NCI-H1694 (cell line): ENCODE data around the gene PRKAG1.
"Not testable (repeated sequence)": the region's sequence is repeated elsewhere in the genome, so short reads cannot be mapped to it uniquely, and the experiment has no call there.

Experiments
- DNase-seq: peaks from one replicate; lab custom pipeline; 2025; lab: John Stamatoyannopoulos, UW

The PRKAG1 gene

GRCh38 chr12:49018261-49019119 is at the start of gene PRKAG1:
PRKAG1 (minus strand) TSS chr12:49018776; CDS start chr12:49018740, 36 bp downstream.
- DNase-seq, result peak; percentile 86

DNA sequence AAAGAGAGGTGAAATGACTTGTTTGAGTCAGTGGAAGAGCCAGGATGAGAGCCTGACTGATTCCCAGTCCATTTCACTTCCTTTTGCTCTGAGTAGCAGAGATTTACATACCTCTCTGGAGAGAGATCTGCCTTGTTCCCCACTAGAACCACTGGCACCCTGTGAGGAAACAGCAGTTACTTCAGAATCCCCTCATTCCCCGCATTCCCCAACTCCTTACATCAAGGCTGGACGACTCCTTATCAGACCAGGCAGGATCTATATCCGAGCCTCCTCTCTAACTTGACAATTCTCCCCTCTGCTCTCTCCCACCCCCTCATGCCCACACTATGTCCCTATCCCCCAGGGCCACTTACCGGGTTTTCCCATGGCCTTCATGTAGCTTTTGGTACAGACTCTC is 47.5 kb upstream of the PRKAG1 start:
- no peak for DNase-seq

- DNase-seq, result no peak
Observed at GRCh38 chr12:49064767-49065152, 46.2 kb upstream of the PRKAG1 start.

GRCh38 chr12:49061916-49062315 is 43.3 kb upstream of the PRKAG1 start:
- DNase-seq, result not testable (repeated sequence)

DNA sequence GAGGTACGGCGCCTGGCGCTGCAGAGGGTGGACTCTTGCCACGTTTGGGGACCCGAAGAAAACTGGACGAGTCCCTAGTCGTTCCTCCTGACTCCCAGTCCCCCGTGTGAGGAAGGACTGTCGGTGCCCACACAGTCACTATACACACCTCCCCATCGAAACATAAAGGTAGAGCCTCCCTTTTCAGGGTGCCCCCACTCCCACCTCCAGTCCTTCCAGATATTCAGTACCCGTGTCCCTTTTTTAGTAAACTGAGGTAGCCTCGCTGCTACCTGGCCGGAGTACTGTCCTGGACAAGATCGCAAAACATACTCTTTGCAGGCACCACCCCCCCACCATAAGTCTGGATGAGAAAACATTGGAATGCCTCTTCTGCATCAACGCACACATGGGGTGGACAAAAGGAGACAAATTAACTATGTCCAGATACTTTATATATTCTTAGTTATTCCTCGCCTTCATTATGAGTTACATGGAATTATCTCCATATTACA is 42.6 kb upstream of the PRKAG1 start:
- DNase-seq, result no peak

- peak; percentile 72 for DNase-seq
Observed at GRCh38 chr12:49060237-49061156, 41.9 kb upstream of the PRKAG1 start, which contains the start of gene KMT2D. KMT2D (minus strand) TSS chr12:49060794; CDS start chr12:49055324, 5,470 bp downstream.

GRCh38 chr12:49059299-49060171 is 41.0 kb upstream of the PRKAG1 start:
- no peak for DNase-seq

DNA sequence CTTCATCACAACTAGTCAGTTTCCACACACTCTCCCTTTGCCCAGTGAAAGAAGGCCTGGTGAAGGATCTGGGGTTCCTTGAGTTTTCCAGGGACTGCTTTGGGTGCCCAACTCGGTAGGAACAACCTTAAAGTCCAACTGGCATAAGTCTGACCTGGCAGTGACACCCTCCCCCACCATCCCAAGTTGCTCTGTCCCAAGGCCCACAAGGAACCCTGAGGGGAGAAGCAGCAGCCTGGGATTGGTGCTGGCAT is 40.4 kb upstream of the PRKAG1 start:
- no peak for DNase-seq

DNA sequence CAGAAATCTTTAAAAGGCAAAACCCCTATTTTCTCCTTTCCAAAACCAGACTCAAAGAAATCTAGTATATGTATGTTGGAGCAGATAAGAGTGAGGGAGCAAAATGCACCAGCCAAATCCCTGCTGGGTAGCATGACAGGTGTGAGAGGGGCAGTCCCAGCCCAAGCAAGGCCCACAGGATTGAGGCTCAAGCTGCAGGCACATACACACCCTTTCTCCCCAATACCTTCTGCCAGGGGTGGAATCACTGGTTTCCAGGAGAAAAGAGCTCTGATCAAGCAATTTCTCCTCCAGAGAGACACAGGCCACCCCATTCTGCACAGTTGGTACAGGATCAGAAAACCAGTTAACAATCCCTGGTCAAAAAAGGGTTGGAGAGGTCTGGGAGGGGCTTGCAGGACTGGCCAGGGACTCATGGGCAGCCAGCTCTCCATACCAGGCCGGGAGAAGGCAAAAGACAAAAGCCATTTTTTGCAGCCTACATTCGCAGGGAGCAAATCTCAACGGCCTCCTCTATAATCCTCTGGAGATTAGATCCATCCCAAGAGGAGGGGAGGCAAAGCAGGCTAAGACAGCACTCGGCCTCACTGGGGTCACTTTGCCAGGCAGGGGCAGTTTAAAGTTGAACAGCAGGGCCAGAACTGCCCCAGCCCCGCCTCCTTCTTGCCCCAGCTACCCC is 39.9 kb upstream of the PRKAG1 start:
- DNase-seq, result no peak

DNA sequence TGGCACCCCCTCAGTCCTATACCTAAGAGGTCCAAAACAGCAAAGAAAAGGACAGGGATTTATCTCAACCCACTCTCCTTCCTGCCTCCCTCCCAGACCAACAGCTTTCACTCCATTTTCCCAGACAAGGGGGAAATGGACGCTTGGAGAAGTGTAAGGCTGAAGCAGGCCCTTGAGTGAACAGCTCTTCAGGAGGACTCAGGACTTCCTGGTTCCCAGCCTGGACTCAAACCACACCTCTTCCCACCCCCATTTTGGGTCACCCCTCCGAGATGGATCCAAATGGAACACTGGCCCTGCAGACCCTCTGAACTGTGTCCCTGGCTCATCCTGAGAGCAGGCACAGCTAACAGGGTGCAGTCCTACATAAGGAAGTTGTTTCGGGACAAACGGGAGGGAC is 39.3 kb upstream of the PRKAG1 start:
- DNase-seq, result no peak

DNA sequence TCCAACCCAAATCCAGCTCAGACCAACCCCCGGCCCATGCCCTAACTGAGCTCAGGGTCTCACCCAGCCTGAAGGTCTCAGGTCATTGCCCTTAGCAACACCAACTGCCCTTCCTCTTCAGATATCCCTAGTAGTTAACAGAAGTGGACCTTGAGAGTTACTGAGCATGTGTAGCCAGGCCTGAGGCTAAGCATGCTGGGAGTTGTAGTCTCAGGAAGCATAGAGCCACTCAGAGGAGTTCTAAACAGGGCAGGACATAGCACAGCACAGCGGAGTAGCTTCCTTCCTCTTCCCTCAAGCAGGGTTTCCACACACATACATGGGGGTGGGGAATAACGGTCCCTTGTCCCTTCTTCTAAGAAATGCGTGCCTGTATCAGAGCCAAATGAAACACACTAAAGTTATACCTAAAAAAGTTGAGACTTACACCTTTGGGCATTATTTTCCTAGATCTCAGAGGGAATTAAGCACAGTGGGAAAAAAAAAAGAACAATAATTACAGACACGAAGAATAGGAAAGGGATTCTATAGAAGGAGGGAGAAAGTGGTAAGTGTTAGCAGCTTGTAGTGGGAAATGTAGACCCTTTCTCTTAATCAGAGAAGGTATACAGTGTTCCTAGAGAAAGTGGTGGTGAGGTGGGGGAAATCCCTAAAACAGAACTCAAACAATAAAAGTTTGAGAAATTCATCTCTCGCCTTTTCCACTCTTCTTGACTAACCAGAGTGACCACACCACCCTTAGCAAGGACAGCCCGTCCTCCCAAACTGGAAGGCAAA is 37.6 kb upstream of the PRKAG1 start:
- no peak for DNase-seq

GRCh38 chr12:49055092-49055491 is 36.5 kb upstream of the PRKAG1 start:
- DNase-seq, result no peak

DNA sequence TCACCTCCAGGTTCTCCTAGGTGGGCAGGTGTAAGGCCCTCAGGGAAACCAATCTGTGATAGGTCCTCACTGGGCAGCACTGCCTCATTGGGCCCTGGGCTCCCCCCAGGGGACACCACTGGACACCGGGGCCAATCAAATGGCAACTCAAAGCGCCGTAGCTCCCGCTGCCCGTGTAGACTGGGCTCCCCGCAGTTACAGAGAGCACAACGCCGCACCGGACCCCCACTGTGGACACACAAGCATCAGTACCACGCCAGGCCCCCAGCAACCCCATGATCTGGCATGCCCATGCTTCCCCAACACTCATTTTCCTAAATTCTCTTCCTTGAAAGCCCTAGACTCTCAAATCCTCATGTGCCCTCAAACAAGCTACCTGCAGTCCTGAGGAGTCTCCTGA is 35.9 kb upstream of the PRKAG1 start:
- DNase-seq, result no peak

DNA sequence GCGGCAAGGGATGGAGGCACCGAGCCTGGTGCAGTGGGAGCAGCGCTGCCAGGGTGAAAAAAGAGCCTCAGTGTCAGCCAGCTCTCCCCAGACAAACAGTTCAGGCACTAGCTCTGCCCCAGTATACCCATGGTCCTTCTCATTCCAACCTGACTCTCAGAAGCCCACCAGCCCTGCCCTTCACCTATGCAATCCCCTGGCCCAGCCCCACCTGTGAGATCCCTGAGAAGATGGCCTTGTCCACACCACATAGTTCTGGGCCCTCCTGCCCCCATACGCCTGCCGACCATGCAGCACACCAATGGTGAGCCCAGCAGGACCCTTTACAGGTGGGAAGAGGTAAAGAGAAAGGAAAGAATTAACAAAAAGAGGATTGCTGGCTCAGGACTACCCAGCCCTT is 35.5 kb upstream of the PRKAG1 start:
- DNase-seq, result no peak

GRCh38 chr12:49052451-49053208 is 34.1 kb upstream of the PRKAG1 start:
- no peak for DNase-seq

GRCh38 chr12:49051777-49052438 is 33.3 kb upstream of the PRKAG1 start:
- no peak for DNase-seq

DNA sequence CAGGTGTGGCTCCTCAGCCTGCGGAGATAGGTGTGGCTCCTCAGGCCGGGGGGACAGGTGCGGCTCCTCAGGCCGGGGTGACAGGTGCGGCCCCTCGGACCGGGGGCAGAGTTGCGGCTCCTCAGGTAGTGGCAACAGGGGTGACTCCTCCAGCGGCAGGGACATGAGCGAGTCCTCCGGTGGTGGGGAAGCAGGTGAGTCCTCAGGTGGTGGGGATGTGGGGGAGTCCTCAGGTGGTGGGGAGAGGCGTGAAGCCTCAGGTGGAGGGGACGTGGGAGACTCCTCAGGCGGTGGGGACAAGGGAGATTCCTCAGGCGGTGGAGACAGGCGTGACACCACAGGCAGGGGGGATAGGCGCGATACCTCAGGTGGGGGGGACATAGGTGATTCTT is 32.8 kb upstream of the PRKAG1 start:
- DNase-seq, result no peak

GRCh38 chr12:49050507-49051372 is 32.2 kb upstream of the PRKAG1 start:
- DNase-seq, result no peak
